Astrocyte of the spinal cord (primary cell): Measurements from ENCODE around the gene MAMDC4.
"Not testable (repeated sequence)": the region's sequence is repeated elsewhere in the genome, so short reads cannot be mapped to it uniquely, and the experiment has no call there.

Source experiments
- DNase-seq: peaks from one replicate; pipeline ENCODE4 v3.0.0; 2011; ENCODE audit warnings: low read depth, low spot score
- H3K4me3 ChIP-seq: 2 replicates; pipeline ENCODE4 v1.5.1; 2011; ENCODE audit warnings: low read depth, mild to moderate bottlenecking, low read length, moderate library complexity
- CTCF ChIP-seq: IDR thresholded peaks from 2 replicates; pipeline ENCODE4 v1.5.1; 2012; ENCODE audit warnings: low read depth, mild to moderate bottlenecking, low read length, inconsistent platforms
- in situ Hi-C: cut with HindIII; loops from 2 replicates; pipeline ENCODE4 v1.10.0; 2017; ENCODE audit warnings: low sequenced_read_pairs

The MAMDC4 gene

GRCh38 chr9:136831002-136831719 lies 21.0 kb upstream of the MAMDC4 start:
- H3K4me3 ChIP-seq = no peak overlapping the region
- TF ChIP-seq CTCF = no peak
- DNase-seq = no peak
- in situ Hi-C loops = no loop called here

DNA sequence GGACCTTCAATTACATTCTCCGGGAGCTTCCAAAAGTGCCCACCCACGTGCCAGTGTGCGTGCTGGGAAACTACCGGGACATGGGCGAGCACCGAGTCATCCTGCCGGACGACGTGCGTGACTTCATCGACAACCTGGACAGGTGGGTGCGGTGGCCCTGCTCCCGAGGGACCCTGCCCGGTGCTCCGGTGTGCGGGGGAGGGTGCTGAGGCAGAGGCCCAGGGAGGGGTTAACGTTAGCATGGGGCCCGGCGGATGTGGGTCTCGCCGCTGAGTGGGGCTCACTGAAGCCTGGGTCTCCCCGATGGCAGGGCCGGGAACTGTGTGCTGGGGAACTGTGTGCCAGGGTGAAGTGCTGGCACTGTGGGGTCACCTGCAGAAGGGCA lies 20.4 kb upstream of the MAMDC4 start:
- TF ChIP-seq CTCF = no peak
- in situ Hi-C loops = no loop called here
- no peak for DNase-seq
- no peak overlapping the region for H3K4me3 ChIP-seq

DNA sequence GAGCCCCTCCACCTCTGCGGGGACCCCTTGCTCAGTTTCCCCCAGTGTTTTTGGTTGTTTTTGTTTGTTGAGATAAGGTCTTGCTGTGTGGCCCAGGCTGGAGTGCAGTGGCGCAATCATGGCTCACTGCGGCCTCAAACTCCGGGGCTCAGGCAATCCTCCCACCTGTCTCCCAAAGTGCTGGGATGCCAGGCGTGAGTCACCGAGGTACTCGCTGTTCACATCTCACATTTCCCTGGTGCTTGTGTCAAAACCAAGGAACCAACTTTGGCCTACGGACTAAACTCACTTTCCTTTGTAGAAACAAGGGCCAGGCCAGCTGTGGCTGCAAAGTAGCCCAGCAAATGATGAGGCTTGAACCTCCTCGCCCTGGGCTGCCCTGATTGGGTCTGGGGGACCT lies 19.6 kb upstream of the MAMDC4 start:
- TF ChIP-seq CTCF = no peak
- no peak for DNase-seq
- in situ Hi-C loops = no loop called here
- H3K4me3 ChIP-seq = no peak overlapping the region

GRCh38 chr9:136833381-136834048 lies 18.6 kb upstream of the MAMDC4 start:
- H3K4me3 ChIP-seq, in situ Hi-C loops, DNase-seq: not testable (repeated sequence)

DNA sequence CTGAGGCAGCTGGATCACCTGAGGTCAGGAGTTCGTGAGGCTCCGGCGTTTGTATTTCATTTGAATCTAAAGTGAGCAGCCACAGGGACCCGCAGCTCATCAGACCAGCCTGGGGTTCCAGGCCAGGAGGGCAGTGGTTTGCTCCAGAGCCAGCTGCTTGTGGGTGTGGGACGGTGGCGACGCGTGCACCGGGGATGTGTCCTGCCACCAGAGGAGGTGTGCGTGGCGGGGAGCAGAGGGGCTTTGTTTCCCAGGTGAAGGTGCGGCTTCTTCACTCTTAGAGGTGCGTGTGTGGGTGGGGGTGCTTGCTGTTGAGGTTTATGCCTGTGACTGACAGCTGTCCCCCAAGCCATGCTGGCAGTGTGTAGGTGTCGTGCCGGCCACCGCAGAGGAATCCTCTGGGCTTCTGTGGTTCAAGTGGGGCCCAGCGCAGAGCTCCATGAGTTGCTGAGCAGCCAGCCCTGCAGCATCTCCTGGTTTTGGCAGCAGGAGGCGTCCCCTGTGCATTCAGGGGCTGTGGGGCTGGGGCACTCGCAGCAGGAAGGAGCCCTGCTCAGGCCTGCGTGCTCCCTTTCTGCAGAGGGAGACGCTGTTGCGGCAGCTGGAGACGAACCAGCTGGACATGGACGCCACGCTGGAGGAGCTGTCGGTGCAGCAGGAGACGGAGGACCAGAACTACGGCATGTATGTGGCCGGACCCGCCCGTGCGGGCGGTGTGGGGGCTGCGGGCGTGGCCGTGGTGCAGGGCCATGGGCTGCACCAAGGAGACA lies 16.8 kb upstream of the MAMDC4 start:
- in situ Hi-C loops = no loop called here
- TF ChIP-seq CTCF = no peak
- no peak overlapping the region for H3K4me3 ChIP-seq
- DNase-seq = no peak

DNA sequence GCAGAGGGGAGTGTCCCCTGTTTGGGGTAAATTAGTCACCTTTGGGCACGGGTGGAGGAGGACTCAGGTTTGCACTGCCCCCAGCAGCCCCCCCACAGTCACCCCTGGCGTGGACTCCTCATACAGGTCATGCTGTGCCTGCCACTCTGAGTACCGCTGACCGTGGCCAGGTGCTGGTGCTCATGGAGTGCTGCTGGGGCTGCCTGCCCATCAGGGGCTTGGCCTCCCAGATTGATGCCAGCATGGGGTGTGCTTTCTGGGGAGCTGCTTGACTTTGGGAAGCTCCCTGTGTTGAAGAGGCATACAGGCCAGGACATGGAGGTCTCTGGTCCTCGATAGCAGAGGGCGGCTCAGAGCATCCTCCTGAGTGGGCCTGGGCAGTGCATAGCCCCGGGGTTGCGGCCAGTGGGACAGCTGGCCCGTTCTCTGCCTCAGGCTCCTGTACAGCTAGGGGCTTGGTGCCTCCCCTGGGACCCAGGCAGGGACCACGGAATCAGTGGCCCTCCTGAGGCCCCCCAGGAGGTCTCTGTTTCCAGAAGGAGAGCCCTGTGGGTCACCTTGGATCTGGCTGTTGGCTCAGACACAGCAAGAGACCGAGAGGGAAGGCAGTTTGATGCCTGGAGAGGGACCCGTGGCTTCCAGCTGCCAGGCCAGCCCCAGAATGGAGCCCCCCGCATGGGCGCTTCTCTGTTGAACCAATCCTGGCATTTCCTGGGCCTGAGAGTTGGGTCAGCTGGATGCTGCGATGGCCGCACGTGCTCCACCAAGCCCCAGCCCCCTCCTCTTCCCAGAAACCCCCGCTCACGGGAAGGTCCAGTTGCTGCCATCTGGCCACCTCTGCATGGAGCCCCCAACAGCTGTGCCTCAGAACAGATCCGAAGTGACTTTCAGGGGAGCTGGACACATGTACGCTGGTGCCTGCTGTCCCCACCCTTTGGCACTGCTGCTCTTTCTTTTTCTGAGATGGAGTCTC lies 15.9 kb upstream of the MAMDC4 start:
- no peak for DNase-seq
- in situ Hi-C loops = no loop called here
- no peak overlapping the region for H3K4me3 ChIP-seq
- no peak for TF ChIP-seq CTCF
